ENCODE measurements around the gene NPHS1.

The NPHS1 gene

GRCh38 chr19:35853038-35853756, 893 bp upstream of the NPHS1 start:
- H3K9me2 ChIP-seq (replicated peaks; ENCODE audit: control insufficient read depth, low read length) = no peaks in the 10 kb centered on the region
- no peaks in the 10 kb centered on the region for H3F3A ChIP-seq (ENCODE audit: control insufficient read depth, insufficient read depth)
- peaks cover 11% of the 10 kb centered on the region for H3K27me3 ChIP-seq (ENCODE audit: control insufficient read depth, low read length)
- H3K79me2 ChIP-seq (ENCODE audit: control insufficient read depth, low read length) = no peaks in the 10 kb centered on the region
- no peak overlapping the region for H3K4me3 ChIP-seq (ENCODE audit: low read length)
- H4K20me1 ChIP-seq (ENCODE audit: control insufficient read depth, insufficient read depth, low read depth, low read length) = no peaks in the 10 kb centered on the region
- no peaks in the 10 kb centered on the region for H3K9me3 ChIP-seq (ENCODE audit: control insufficient read depth, insufficient read depth, low read length)
- H3K4me1 ChIP-seq (ENCODE audit: control insufficient read depth, low read length) = peaks cover 20% of the 10 kb centered on the region
- no peaks in the 10 kb centered on the region for H3K36me3 ChIP-seq (ENCODE audit: control insufficient read depth, low read length)
- H3K27ac ChIP-seq (ENCODE audit: low read depth, low read length) = no peak overlapping the region
- TF ChIP-seq EZH2phosphoT487 (IDR thresholded peaks at IDR 0.05; ENCODE audit: borderline replicate concordance, low read length) (no peak), CTCF (IDR thresholded peaks at IDR 0.05; ENCODE audit: low read depth, low read length, poor library complexity, severe bottlenecking) (no peak)
- no peak overlapping the region for H3K4me2 ChIP-seq (ENCODE audit: low read length)

GRCh38 chr19:35851213-35852028, 883 bp downstream of the NPHS1 start:
- no peaks in the 10 kb centered on the region for H3K9me2 ChIP-seq (replicated peaks; ENCODE audit: control insufficient read depth, low read length)
- H3F3A ChIP-seq (ENCODE audit: control insufficient read depth, insufficient read depth) = no peaks in the 10 kb centered on the region
- no peaks in the 10 kb centered on the region for H3K9me3 ChIP-seq (ENCODE audit: control insufficient read depth, insufficient read depth, low read length)
- peaks cover 13% of the 10 kb centered on the region for H3K27me3 ChIP-seq (ENCODE audit: control insufficient read depth, low read length)
- TF ChIP-seq EZH2phosphoT487 (IDR thresholded peaks at IDR 0.05; ENCODE audit: borderline replicate concordance, low read length) (no peak), CTCF (IDR thresholded peaks at IDR 0.05; ENCODE audit: low read depth, low read length, poor library complexity, severe bottlenecking) (peak; percentile 57)
- no peak overlapping the region for H3K4me2 ChIP-seq (ENCODE audit: low read length)
- no peak overlapping the region for H3K4me3 ChIP-seq (ENCODE audit: low read length)
- H3K36me3 ChIP-seq (ENCODE audit: control insufficient read depth, low read length) = no peaks in the 10 kb centered on the region
- no peaks in the 10 kb centered on the region for H4K20me1 ChIP-seq (ENCODE audit: control insufficient read depth, insufficient read depth, low read depth, low read length)
- no peak overlapping the region for H3K27ac ChIP-seq (ENCODE audit: low read depth, low read length)
- H3K79me2 ChIP-seq (ENCODE audit: control insufficient read depth, low read length) = no peaks in the 10 kb centered on the region
- peaks cover 8% of the 10 kb centered on the region for H3K4me1 ChIP-seq (ENCODE audit: control insufficient read depth, low read length)

- H3K4me1 ChIP-seq (ENCODE audit: control insufficient read depth, low read length) = no peaks in the 10 kb centered on the region
- H3K4me3 ChIP-seq (ENCODE audit: low read length) = no peak overlapping the region
- H3K9me3 ChIP-seq (ENCODE audit: control insufficient read depth, insufficient read depth, low read length) = no peaks in the 10 kb centered on the region
- no peaks in the 10 kb centered on the region for H3K36me3 ChIP-seq (ENCODE audit: control insufficient read depth, low read length)
- no peak overlapping the region for H3K4me2 ChIP-seq (ENCODE audit: low read length)
- no peaks in the 10 kb centered on the region for H4K20me1 ChIP-seq (ENCODE audit: control insufficient read depth, insufficient read depth, low read depth, low read length)
- no peaks in the 10 kb centered on the region for H3F3A ChIP-seq (ENCODE audit: control insufficient read depth, insufficient read depth)
- no peak overlapping the region for H3K27ac ChIP-seq (ENCODE audit: low read depth, low read length)
- peaks cover 9% of the 10 kb centered on the region for H3K27me3 ChIP-seq (ENCODE audit: control insufficient read depth, low read length)
- no peak for TF ChIP-seq EZH2phosphoT487 (IDR thresholded peaks at IDR 0.05; ENCODE audit: borderline replicate concordance, low read length)
- no peak for TF ChIP-seq CTCF (IDR thresholded peaks at IDR 0.05; ENCODE audit: low read depth, low read length, poor library complexity, severe bottlenecking)
- H3K9me2 ChIP-seq (replicated peaks; ENCODE audit: control insufficient read depth, low read length) = no peaks in the 10 kb centered on the region
- no peaks in the 10 kb centered on the region for H3K79me2 ChIP-seq (ENCODE audit: control insufficient read depth, low read length)
Observed at GRCh38 chr19:35848919-35849505, 3.3 kb downstream of the NPHS1 start.

Measured in DOHH2 (cell line).